Renal cortical epithelial cell (primary cell): ENCODE measurements around the gene SLC25A10. TPM values are rescaled to one million over a fixed set of nuclear protein-coding genes. Genes with fewer than 3 reads are reported as not detected.

ENCODE experiments used
- DNase-seq: peaks from one replicate; pipeline ENCODE4 v3.0.0-alpha.2; 2011; ENCODE audit warnings: low read depth
- total RNA-seq: library from RNA; depleted of rRNA; stranded (reverse); fragments of >200 nt; gene quantifications from 2 replicates; pipeline ENCODE4 v1.2.3, GENCODE V29; 2014

SLC25A10 gene
- total RNA-seq, 1 donor from 2014 or later: 35.7 TPM

DNA sequence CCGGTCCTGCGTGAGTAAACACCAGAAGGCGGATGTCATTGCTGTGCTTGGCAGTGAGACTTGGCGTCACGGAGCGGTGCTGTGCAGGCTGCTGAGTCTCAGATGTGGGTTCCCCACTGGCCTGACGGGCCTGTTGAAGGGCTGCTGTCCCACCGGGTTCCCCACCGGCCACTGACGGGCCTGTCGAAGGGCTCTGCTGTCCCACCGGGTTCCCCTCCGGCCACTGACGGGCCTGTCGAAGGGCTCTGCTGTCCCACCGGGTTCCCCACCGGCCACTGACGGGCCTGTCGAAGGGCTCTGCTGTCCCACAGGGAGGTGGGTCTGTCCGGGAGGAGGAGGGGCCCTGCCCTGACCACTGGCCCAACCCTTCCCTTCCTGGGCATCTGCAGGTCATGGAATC lies 25.5 kb upstream of the SLC25A10 start:
- DNase-seq: no peak

DNA sequence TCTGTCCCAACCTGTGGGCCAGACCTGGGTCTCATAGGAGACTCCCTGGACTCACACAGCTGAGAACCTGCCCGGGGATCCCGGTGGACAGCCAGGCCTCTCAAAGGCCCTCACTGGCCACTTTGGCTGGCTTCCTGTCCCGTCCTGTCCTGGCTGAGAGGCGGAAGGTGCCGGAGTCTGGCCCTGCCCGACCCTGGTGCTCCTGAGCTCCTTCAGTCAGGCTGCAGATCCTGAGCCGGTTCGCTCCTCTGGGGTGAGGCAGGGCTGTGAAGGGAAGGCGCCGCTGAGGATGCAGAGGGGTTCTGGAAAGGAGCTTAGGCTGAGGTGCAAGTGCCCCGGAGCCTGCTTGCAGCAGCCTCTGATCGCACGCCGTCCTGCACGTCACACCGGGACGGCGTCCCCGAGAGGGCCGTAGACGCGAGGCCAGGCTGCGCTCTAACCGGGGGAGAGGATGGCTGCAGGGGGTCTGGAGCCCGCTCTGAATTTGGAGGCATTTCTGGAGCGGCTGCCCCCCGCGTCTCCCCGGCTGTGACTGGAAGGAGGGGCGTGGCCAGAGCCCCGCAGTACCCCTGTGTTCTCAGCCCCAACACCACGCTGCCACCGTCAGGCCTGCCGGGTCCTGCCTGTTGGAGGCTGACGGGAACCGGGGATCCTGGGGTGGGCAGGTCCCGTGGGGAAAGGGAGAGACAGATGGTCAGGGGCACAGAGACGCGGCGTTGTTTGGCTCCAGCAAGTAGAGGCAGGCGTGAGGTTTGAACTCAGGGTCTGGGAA lies 24.1 kb upstream of the SLC25A10 start:
- DNase-seq: no peak

- no peak for DNase-seq
These were observed 23.5 kb upstream of the SLC25A10 start for GRCh38 chr17:81688616-81689015.

DNA sequence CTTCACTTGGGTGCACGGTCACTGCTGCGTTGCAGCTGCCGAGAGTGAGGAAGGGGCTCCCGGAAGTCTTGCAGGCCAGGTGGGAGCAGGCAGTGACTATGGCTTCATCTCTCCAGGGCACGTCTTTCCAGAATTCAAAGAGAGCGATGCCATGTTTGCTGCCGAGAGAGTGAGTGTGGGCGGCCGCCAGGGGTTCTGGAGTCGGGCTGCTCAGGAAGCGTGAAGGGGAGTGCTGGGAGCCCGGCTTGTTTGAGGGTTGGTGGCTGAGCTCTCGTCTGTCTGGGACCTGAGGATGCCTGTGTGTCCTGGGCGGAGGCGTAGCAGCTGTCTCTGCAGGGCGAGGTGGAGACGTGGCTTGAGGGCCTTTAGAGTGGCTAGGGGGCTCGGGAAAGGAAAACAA lies 22.0 kb upstream of the SLC25A10 start:
- DNase-seq: no peak

- DNase-seq: no peak
These were observed 21.5 kb upstream of the SLC25A10 start for GRCh38 chr17:81690549-81690948.

DNA sequence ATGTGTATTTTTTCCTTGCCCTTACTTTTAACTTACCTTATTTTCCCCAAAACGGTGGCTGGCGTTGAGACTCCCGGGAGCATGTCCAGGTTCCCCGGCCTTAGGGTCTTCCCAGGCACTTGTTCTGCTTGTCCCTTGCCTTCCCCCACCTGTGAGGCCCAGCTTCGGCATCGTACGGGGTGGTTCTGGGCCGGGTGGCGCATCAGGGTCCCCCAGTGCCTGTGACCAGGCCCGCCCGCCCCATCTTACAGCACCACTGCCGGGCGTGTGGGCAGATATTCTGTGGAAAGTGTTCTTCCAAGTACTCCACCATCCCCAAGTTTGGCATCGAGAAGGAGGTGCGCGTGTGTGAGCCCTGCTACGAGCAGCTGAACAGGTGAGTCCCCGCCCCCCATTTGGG lies 20.9 kb upstream of the SLC25A10 start:
- no peak for DNase-seq

GRCh38 chr17:81691608-81692007 lies 20.5 kb upstream of the SLC25A10 start:
- DNase-seq: no peak

GRCh38 chr17:81693509-81694210 lies 18.4 kb upstream of the SLC25A10 start:
- DNase-seq: no peak

DNA sequence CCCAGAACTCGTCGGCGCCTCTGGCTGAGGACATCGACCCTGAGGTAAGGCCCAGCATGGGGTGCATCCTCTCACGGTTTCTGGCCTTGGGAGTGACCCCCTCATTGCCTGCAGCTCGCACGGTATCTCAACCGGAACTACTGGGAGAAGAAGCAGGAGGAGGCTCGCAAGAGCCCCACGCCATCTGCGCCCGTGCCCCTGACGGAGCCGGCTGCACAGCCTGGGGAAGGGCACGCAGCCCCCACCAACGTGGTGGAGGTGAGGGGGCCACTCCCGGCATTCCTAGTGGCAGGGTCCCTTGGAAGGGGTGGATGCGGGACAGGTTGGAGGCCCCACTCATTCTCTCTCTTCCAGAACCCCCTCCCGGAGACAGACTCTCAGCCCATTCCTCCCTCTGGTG lies 17.3 kb upstream of the SLC25A10 start:
- no peak for DNase-seq

- DNase-seq: no peak
These were observed 16.9 kb upstream of the SLC25A10 start for GRCh38 chr17:81695211-81695610.

GRCh38 chr17:81695801-81696200 lies 16.3 kb upstream of the SLC25A10 start:
- DNase-seq: no peak

DNA sequence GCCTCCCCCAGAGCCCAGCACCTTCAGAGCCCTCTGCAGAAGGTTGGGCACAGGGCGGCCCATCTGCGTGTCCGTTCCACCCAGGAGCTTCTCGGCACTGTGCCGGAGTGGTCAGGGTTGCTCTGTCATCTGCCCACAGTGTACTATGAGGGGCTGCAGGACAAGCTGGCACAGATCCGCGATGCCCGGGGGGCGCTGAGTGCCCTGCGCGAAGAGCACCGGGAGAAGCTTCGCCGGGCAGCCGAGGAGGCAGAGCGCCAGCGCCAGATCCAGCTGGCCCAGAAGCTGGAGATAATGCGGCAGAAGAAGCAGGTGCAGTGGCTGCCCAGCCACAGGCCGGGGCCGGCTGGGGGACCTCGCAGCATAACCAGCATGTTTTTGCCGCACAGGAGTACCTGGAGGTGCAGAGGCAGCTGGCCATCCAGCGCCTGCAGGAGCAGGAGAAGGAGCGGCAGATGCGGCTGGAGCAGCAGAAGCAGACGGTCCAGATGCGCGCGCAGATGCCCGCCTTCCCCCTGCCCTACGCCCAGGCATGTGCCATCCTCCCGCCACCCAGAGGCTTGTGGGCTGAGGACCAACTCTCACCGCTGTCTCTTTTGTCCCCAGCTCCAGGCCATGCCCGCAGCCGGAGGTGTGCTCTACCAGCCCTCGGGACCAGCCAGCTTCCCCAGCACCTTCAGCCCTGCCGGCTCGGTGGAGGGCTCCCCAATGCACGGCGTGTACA lies 15.7 kb upstream of the SLC25A10 start:
- DNase-seq: no peak

GRCh38 chr17:81697261-81698044 lies 14.6 kb upstream of the SLC25A10 start:
- no peak for DNase-seq

DNA sequence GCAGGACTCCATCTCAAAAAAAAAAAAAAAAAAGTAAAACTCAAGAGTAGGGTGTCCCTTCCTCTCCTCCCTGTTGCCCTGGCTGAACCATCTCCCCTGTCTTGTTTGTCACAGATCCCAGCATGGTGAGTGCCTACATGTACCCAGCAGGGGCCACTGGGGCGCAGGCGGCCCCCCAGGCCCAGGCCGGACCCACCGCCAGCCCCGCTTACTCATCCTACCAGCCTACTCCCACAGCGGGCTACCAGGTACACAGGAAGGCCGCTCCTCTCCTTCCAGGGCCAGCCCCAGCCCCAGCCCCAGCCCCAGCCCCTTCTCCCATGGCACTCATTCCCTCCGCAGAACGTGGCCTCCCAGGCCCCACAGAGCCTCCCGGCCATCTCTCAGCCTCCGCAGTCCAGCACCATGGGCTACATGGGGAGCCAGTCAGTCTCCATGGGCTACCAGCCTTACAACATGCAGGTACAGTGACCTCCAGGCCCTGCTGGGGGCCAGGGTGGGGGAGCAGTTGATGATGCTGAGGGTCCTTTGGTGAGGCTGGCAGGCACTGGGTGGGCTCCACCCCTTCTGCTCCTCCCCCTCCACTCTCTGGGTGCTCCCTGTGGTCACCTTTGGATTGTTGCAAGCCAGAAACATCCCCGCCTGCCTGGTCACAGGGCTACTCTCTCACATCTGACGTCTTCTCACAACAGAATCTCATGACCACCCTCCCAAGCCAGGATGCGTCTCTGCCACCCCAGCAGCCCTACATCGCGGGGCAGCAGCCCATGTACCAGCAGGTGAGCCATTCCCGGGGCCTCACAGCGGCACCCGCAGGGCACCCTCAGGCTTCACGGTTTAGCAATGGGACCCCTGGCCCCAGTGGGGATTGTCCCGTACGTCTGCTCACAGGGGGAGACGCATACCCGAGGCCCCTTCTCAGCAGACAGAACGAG lies 11.5 kb upstream of the SLC25A10 start:
- no peak for DNase-seq

DNA sequence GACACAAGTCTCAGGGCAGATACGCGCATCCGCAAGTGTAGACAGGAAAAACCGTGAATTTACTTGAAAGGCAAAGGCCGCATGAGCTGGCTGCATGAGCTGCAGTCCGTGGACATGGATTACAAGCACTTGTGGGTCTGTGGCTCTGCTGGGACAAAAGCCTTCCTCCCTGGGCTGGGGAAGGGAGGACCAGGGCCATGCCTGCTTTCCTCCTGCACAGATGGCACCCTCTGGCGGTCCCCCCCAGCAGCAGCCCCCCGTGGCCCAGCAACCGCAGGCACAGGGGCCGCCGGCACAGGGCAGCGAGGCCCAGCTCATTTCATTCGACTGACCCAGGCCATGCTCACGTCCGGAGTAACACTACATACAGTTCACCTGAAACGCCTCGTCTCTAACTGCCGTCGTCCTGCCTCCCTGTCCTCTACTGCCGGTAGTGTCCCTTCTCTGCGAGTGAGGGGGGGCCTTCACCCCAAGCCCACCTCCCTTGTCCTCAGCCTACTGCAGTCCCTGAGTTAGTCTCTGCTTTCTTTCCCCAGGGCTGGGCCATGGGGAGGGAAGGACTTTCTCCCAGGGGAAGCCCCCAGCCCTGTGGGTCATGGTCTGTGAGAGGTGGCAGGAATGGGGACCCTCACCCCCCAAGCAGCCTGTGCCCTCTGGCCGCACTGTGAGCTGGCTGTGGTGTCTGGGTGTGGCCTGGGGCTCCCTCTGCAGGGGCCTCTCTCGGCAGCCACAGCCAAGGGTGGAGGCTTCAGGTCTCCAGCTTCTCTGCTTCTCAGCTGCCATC lies 10.6 kb upstream of the SLC25A10 start:
- no peak for DNase-seq

DNA sequence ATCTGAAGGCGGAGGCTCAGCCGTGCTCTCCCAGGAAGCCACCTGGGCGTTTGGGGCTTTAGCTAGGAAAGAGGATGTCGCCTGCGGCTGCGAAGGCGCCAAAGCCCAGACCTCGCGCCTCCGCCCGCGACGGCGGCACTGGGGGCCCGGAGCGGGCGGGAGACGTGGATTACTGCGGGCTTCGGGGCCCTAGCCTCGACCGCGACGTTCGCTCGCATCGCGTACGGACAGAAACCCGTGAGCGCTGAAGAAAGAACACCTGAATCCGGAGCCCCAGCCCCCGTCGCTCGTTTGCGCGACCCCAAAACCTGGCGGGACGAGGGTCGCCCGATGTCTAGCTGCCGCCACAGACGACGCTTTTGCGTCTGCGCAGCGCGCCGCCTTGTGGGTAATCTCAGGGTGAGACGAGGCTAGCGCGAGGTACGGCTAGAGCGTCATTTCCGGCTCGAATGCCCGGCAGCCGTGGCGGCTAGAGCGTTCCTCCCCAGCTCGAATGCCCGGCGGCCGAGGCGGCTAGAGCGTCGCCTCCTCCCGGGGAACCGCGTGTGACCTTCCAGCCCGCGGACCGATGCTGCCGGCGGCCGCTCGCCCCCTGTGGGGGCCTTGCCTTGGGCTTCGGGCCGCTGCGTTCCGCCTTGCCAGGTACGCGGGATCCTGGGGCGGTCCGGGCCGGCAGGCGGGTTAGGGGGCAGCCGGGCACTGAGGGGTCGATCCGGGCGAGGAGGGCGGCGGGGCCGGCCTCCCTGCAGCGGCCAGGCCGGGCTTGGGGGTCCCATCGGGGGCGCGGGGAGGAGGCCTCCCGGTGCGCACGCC lies 8.9 kb upstream of the SLC25A10 start, which contains the start of gene MRPL12:
Gene MRPL12 (plus strand): TSS at position 434 of the 813 bp plus-strand sequence. CDS start 135 bp downstream, at position 569.
- peak; percentile 80 for DNase-seq

- DNase-seq: no peak
These were observed 8.1 kb upstream of the SLC25A10 start for GRCh38 chr17:81703747-81704654.
